H9 (cell line): ENCODE results near the gene IFNGR1. TPM values are rescaled to one million over a fixed set of nuclear protein-coding genes. Genes with fewer than 3 reads are reported as not detected.

Experiments
- DNase-seq: peaks from one replicate; pipeline ENCODE4 v3.0.0-alpha.2; 2017
- H2AFZ ChIP-seq: one replicate; pipeline ENCODE4 v1.6.1; 2013; ENCODE audit warnings: mild to moderate bottlenecking, low read length, control low read depth, moderate library complexity
- H2AK5ac ChIP-seq: 2 replicates; pipeline ENCODE4 v1.6.1; 2013; ENCODE audit warnings: low read length, control low read depth, mixed read lengths; ENCODE audit not compliant: insufficient read length
- H2BK120ac ChIP-seq: one replicate; pipeline ENCODE4 v1.6.1; 2013; ENCODE audit warnings: low read depth, mild to moderate bottlenecking, low read length, control low read depth, inconsistent platforms; ENCODE audit not compliant: poor library complexity, severe bottlenecking
- H2BK12ac ChIP-seq: 2 replicates; pipeline ENCODE4 v1.6.1; 2013; ENCODE audit warnings: low read length, control low read depth, mixed read lengths, low read depth; ENCODE audit not compliant: insufficient read length
- H2BK15ac ChIP-seq: 2 replicates; pipeline ENCODE4 v1.6.1; 2013; ENCODE audit warnings: low read depth, low read length, control low read depth
- H2BK20ac ChIP-seq: one replicate; pipeline ENCODE4 v1.6.1; 2013; ENCODE audit warnings: low read depth, mild to moderate bottlenecking, low read length, control low read depth, inconsistent platforms; ENCODE audit not compliant: poor library complexity, severe bottlenecking
- H2BK5ac ChIP-seq: 2 replicates; pipeline ENCODE4 v1.6.1; 2013; ENCODE audit warnings: low read length, control low read depth, mixed read lengths; ENCODE audit not compliant: insufficient read length
- H3K14ac ChIP-seq: 2 replicates; pipeline ENCODE4 v1.6.1; 2013; ENCODE audit warnings: low read length, control low read depth; ENCODE audit not compliant: insufficient read depth
- H3K18ac ChIP-seq: 2 replicates; pipeline ENCODE4 v1.6.1; 2013; ENCODE audit warnings: low read depth, mild to moderate bottlenecking, mixed read lengths, low read length, control low read depth; ENCODE audit not compliant: insufficient read length
- H3K23ac ChIP-seq: 2 replicates; pipeline ENCODE4 v1.6.1; 2013; ENCODE audit warnings: low read length, control low read depth, mixed read lengths, low read depth; ENCODE audit not compliant: insufficient read length
- H3K23me2 ChIP-seq: 2 replicates; pipeline ENCODE4 v1.6.1; 2013; ENCODE audit warnings: low read depth, mild to moderate bottlenecking, mixed read lengths, low read length, control low read depth; ENCODE audit not compliant: insufficient read length, poor library complexity, severe bottlenecking
- H3K27ac ChIP-seq: 2 replicates; pipeline ENCODE4 v1.5.1; 2013; ENCODE audit warnings: low read length, control low read depth, mixed read lengths, low read depth; ENCODE audit not compliant: insufficient read length
- H3K27me3 ChIP-seq: 2 replicates; pipeline ENCODE4 v1.6.1; 2013; ENCODE audit warnings: low read length, control low read depth, inconsistent platforms; ENCODE audit not compliant: insufficient read depth
- H3K4ac ChIP-seq: 2 replicates; pipeline ENCODE4 v1.6.1; 2013; ENCODE audit warnings: low read depth, mild to moderate bottlenecking, control low read depth, inconsistent platforms, low read length, moderate library complexity
- H3K4me1 ChIP-seq: 2 replicates; pipeline ENCODE4 v1.6.1; 2013; ENCODE audit warnings: low read length, control low read depth, inconsistent platforms; ENCODE audit not compliant: insufficient read depth
- H3K4me2 ChIP-seq: 2 replicates; pipeline ENCODE4 v1.6.1; 2013; ENCODE audit warnings: low read length, control low read depth, mixed read lengths; ENCODE audit not compliant: insufficient read length, insufficient read depth
- H3K56ac ChIP-seq: 2 replicates; pipeline ENCODE4 v1.6.1; 2013; ENCODE audit warnings: low read depth, mild to moderate bottlenecking, mixed read lengths, low read length, control low read depth; ENCODE audit not compliant: insufficient read length
- H3K79me1 ChIP-seq: 2 replicates; pipeline ENCODE4 v1.6.1; 2013; ENCODE audit warnings: low read depth, mild to moderate bottlenecking, moderate library complexity, low read length, control low read depth, inconsistent platforms; ENCODE audit not compliant: insufficient read depth, poor library complexity, severe bottlenecking
- H3K79me2 ChIP-seq: 2 replicates; pipeline ENCODE4 v1.6.1; 2013; ENCODE audit warnings: low read length, control low read depth, inconsistent platforms; ENCODE audit not compliant: insufficient read depth
- H3K9ac ChIP-seq: 2 replicates; pipeline ENCODE4 v1.6.1; 2013; ENCODE audit warnings: low read length, control low read depth, mixed read lengths; ENCODE audit not compliant: insufficient read length; ENCODE audit errors: extremely low read depth
- H3K9me3 ChIP-seq: one replicate; pipeline ENCODE4 v1.6.1; 2013; ENCODE audit warnings: low read depth, low read length, inconsistent platforms; ENCODE audit not compliant: control insufficient read depth
- H3T11ph ChIP-seq: one replicate; pipeline ENCODE4 v1.6.1; 2013; ENCODE audit warnings: mild to moderate bottlenecking, low read length, control low read depth, inconsistent platforms
- H4K20me1 ChIP-seq: one replicate; pipeline ENCODE4 v1.6.1; 2013; ENCODE audit not compliant: control insufficient read depth, insufficient read length, insufficient read depth
- H4K5ac ChIP-seq: 2 replicates; pipeline ENCODE4 v1.6.1; 2013; ENCODE audit warnings: low read depth, mild to moderate bottlenecking, mixed read lengths, low read length, control low read depth; ENCODE audit not compliant: insufficient read length
- H4K8ac ChIP-seq: replicated peaks from 2 replicates; pipeline ENCODE4 v1.6.1; 2013; ENCODE audit warnings: low read length, control low read depth, mixed read lengths, low read depth; ENCODE audit not compliant: insufficient read length
- H4K91ac ChIP-seq: 2 replicates; pipeline ENCODE4 v1.6.1; 2013; ENCODE audit warnings: low read depth, mild to moderate bottlenecking, moderate library complexity, mixed read lengths, low read length, control low read depth; ENCODE audit not compliant: insufficient read length
- H3K27ac Mint-ChIP-seq, 3 experiments: 2 replicates in 2 of 3; 3 replicates in 1 of 3; pipeline ENCODE4 v1.8.0; 2020 to 2021; ENCODE audit warnings: mixed read lengths in 3 of 3, mild to moderate bottlenecking in 1 of 3, moderate library complexity in 1 of 3
- H3K27me3 Mint-ChIP-seq: 2 replicates; pipeline ENCODE4 v1.8.0; 2021; ENCODE audit warnings: low read depth, mild to moderate bottlenecking, moderate library complexity, mixed read lengths
- H3K36me3 Mint-ChIP-seq, 3 experiments: 2 replicates in 2 of 3; 3 replicates in 1 of 3; pipeline ENCODE4 v1.8.0; 2020 to 2021; ENCODE audit warnings: low read depth in 3 of 3, mixed read lengths in 3 of 3; ENCODE audit not compliant: insufficient read depth in 1 of 3
- H3K4me1 Mint-ChIP-seq, 2 experiments: 2 replicates each; pipeline ENCODE4 v1.8.0; 2020; ENCODE audit warnings: mixed read lengths in 2 of 2
- H3K4me3 Mint-ChIP-seq, 2 experiments: 2 replicates in 1 of 2; 3 replicates in 1 of 2; pipeline ENCODE4 v1.8.0; 2020 to 2021; ENCODE audit warnings: mild to moderate bottlenecking in 2 of 2, mixed read lengths in 2 of 2, moderate library complexity in 1 of 2
- H3K9me3 Mint-ChIP-seq, 2 experiments: 2 replicates in 1 of 2; 3 replicates in 1 of 2; pipeline ENCODE4 v1.8.0; 2020; ENCODE audit warnings: mild to moderate bottlenecking in 2 of 2, mixed read lengths in 2 of 2, moderate library complexity in 1 of 2
- CTCF ChIP-seq: fragments of 200-600 bp; sonication (generic); conservative IDR thresholded peaks from 3 replicates; pipeline ENCODE4 v1.8.0; 2021; ENCODE audit warnings: antibody characterized with exemption, mild to moderate bottlenecking
- WGBS: extraction: QIAGEN DNeasy Blood & Tissue Kit; methylation state at CpG from one replicate; pipeline ENCODE4 v1.1.7; 2013; ENCODE audit warnings: missing lambda C conversion rate, low lambda C conversion rate, mixed read lengths; ENCODE audit not compliant: insufficient read length; ENCODE audit errors: extremely low coverage; 5-methylcytosine and 5-hydroxymethylcytosine counted together
- total RNA-seq: library from RNA; stranded (reverse); gene quantifications from 2 replicates; pipeline ENCODE4 v1.2.1, GENCODE V29; 2021

IFNGR1 gene
- total RNA-seq, 1 experiment from 2014 or later, result 32.2 TPM

DNA sequence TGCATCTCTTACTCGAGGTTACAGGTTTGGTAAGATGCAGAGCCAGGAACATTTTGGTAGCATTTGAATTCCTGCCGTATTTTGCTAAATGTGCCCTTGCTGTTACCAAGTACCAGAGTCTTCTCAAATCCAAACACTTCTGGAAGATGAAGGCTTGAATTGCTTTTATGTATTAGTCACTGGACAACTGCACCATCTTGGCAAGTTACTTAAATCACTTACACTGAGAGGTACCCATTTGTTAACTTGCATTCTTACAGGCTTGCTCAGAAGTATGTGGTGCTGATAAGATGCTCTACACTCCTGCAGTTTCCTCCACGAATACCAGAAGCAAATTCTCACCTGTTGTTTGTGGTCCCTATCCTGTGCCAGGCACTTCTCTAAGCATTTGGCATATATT lies 58.4 kb downstream of the IFNGR1 start:
- H3K79me2 ChIP-seq, result no peaks in the 10 kb centered on the region
- H2BK15ac ChIP-seq, result no peak overlapping the region
- no peak overlapping the region for H3K4me2 ChIP-seq
- no peak overlapping the region for H2BK20ac ChIP-seq
- no CpG with 5 or more reads among the region's 3 CpGs for WGBS
- peaks cover 34% of the 10 kb centered on the region for H3K9me3 ChIP-seq
- H3K18ac ChIP-seq, result no peak overlapping the region
- no peaks in the 10 kb centered on the region for H3K79me1 ChIP-seq
- peaks cover 32 to 51% (median 37%) of the 10 kb centered on the region in 3 experiments for H3K36me3 Mint-ChIP-seq
- no peaks in the 10 kb centered on the region for H3K4me1 Mint-ChIP-seq
- no peak overlapping the region for H3K4me3 Mint-ChIP-seq
- H2AFZ ChIP-seq, result no peak overlapping the region
- H4K91ac ChIP-seq, result no peak overlapping the region
- H2BK5ac ChIP-seq, result no peak overlapping the region
- no peaks in the 10 kb centered on the region for H4K20me1 ChIP-seq
- H3K27me3 Mint-ChIP-seq, result peaks cover 15% of the 10 kb centered on the region
- no peak overlapping the region for H2AK5ac ChIP-seq
- H4K5ac ChIP-seq, result no peak overlapping the region
- no peak overlapping the region for H3K56ac ChIP-seq
- no peak overlapping the region for H3K4ac ChIP-seq
- H3K23me2 ChIP-seq, result no peaks in the 10 kb centered on the region
- no peak overlapping the region for H3K23ac ChIP-seq
- H2BK120ac ChIP-seq, result no peak overlapping the region
- no peak overlapping the region for H3K14ac ChIP-seq
- peaks cover 56 to 58% of the 10 kb centered on the region in 2 experiments for H3K9me3 Mint-ChIP-seq
- no peak overlapping the region for H3K9ac ChIP-seq
- no peak overlapping the region for H3K27ac ChIP-seq
- no peak overlapping the region for H4K8ac ChIP-seq
- H2BK12ac ChIP-seq, result no peak overlapping the region
- no peak overlapping the region for H3K27ac Mint-ChIP-seq
- TF ChIP-seq CTCF, result no peak
- no peaks in the 10 kb centered on the region for H3K4me1 ChIP-seq
- H3T11ph ChIP-seq, result no peak overlapping the region
- DNase-seq, result no peak
- H3K27me3 ChIP-seq, result no peaks in the 10 kb centered on the region
